ENCODE measurements around the gene ADAMTS16. TPM values are rescaled to one million over a fixed set of nuclear protein-coding genes. Genes with fewer than 3 reads are reported as not detected.

Gene ADAMTS16
- total and polyA plus RNA-seq, 2 donors (not counting 3 experiments of a cell fraction or from before 2014, with no cell fraction given): not detected

- no peak overlapping the region for H3K4me3 ChIP-seq (replicated peaks in 1 of 3; ENCODE audit: insufficient read depth in 1 of 3, low read depth in 1 of 3, low read length in 3 of 3)
- CTCF ChIA-PET: no interaction called here
- no TSS peak for BruUV-seq (replicated peaks)
- H3K36me3 ChIP-seq (ENCODE audit: control insufficient read depth in 2 of 2, extremely low read depth in 1 of 2, insufficient read depth in 2 of 2, low read length in 2 of 2): no peaks in the 10 kb centered on the region
- FAIRE-seq (no peak), DNase-seq (ENCODE audit: low read depth, low spot score) (no peak)
- H3K9ac ChIP-seq (replicated peaks; ENCODE audit: extremely low read depth, insufficient read depth, low read length): no peak overlapping the region
- POLR2A ChIA-PET: no interaction called here
- H2AFZ ChIP-seq (ENCODE audit: low read depth, low read length): no peak overlapping the region
- H3K79me2 ChIP-seq (ENCODE audit: control insufficient read depth, insufficient read depth, low read length): no peaks in the 10 kb centered on the region
- H3K27ac ChIP-seq (ENCODE audit: insufficient read depth, low read depth, low read length): no peak overlapping the region
- dilution Hi-C loops (cut with MboI; ENCODE audit: extremely low pct_ligation_motif_present, low sequenced_read_pairs) (no loop called here), intact Hi-C loops (cut with micrococcal nuclease) (no loop called here)
- H3K4me2 ChIP-seq (ENCODE audit: insufficient read depth, low read length): no peak overlapping the region
- no peaks in the 10 kb centered on the region for H3K9me1 ChIP-seq (replicated peaks; ENCODE audit: control insufficient read depth, extremely low read depth, insufficient read depth, low read length)
- H4K20me1 ChIP-seq (replicated peaks; ENCODE audit: control insufficient read depth, extremely low read depth, insufficient read depth, low read length): no peaks in the 10 kb centered on the region
- no peaks in the 10 kb centered on the region for H3K27me3 ChIP-seq (ENCODE audit: control insufficient read depth in 2 of 2, insufficient read depth in 2 of 2, low read length in 2 of 2)
- no peaks in the 10 kb centered on the region for H3K4me1 ChIP-seq (ENCODE audit: control insufficient read depth, extremely low read depth, insufficient read depth, low read length)
- H3K9me3 ChIP-seq (replicated peaks; ENCODE audit: control insufficient read depth, insufficient read depth, low read length): no peaks in the 10 kb centered on the region
- TF ChIP-seq FOS (IDR thresholded peaks at IDR 0.05; ENCODE audit: borderline replicate concordance, insufficient read depth, low read length) (no peak), GATA2 (IDR thresholded peaks at IDR 0.05; ENCODE audit: insufficient read depth, insufficient read length, low read depth, low read length) (no peak)
- TF ChIP-seq, protein P1, sequence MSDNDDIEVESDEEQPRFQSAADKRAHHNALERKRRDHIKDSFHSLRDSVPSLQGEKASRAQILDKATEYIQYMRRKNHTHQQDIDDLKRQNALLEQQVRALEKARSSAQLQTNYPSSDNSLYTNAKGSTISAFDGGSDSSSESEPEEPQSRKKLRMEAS (IDR thresholded peaks at IDR 0.05; ENCODE audit: insufficient read depth, insufficient read length): no peak
- TF ChIP-seq, protein P2, sequence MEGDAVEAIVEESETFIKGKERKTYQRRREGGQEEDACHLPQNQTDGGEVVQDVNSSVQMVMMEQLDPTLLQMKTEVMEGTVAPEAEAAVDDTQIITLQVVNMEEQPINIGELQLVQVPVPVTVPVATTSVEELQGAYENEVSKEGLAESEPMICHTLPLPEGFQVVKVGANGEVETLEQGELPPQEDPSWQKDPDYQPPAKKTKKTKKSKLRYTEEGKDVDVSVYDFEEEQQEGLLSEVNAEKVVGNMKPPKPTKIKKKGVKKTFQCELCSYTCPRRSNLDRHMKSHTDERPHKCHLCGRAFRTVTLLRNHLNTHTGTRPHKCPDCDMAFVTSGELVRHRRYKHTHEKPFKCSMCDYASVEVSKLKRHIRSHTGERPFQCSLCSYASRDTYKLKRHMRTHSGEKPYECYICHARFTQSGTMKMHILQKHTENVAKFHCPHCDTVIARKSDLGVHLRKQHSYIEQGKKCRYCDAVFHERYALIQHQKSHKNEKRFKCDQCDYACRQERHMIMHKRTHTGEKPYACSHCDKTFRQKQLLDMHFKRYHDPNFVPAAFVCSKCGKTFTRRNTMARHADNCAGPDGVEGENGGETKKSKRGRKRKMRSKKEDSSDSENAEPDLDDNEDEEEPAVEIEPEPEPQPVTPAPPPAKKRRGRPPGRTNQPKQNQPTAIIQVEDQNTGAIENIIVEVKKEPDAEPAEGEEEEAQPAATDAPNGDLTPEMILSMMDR (IDR thresholded peaks at IDR 0.05; ENCODE audit: extremely low read depth in 1 of 2, insufficient read depth in 1 of 2, low read depth in 1 of 2, low read length in 2 of 2): no peak
Measured at GRCh38 chr5:5149154-5149553, 9.0 kb downstream of the ADAMTS16 start.

DNA sequence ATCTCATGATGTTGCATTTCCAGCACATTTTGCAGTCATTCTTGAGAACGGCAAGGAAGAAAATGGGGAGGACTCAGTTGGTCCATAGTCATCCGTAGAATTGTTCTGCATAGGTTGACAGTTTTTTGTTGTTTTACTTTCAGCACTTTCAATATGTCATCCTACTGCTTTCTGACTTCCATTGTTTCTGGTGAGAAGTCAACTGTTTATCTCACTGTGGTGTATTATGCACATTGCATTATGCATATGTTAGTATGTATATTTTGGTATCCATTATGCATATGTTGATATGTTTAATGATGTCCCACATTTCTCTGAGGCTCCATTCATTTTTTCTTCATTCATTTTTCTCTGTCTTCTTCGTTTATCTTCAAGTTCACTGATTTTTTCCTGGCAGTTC is 10.5 kb downstream of the ADAMTS16 start:
- no TSS peak for BruUV-seq (replicated peaks)
- CTCF ChIA-PET: no interaction called here
- no peaks in the 10 kb centered on the region for H3K9me3 ChIP-seq (replicated peaks; ENCODE audit: control insufficient read depth, insufficient read depth, low read length)
- POLR2A ChIA-PET: no interaction called here
- intact Hi-C loops (cut with micrococcal nuclease): no loop called here
- H3K36me3 ChIP-seq (ENCODE audit: control insufficient read depth in 2 of 2, extremely low read depth in 1 of 2, insufficient read depth in 2 of 2, low read length in 2 of 2): no peaks in the 10 kb centered on the region
- H3K9ac ChIP-seq (replicated peaks; ENCODE audit: extremely low read depth, insufficient read depth, low read length): no peak overlapping the region
- H3K27me3 ChIP-seq (ENCODE audit: control insufficient read depth in 2 of 2, insufficient read depth in 2 of 2, low read length in 2 of 2): no peaks in the 10 kb centered on the region
- H3K4me3 ChIP-seq (replicated peaks in 1 of 3; ENCODE audit: insufficient read depth in 1 of 3, low read depth in 1 of 3, low read length in 3 of 3): no peak overlapping the region
- no peaks in the 10 kb centered on the region for H3K4me1 ChIP-seq (ENCODE audit: control insufficient read depth, extremely low read depth, insufficient read depth, low read length)
- FAIRE-seq: no peak
- no peaks in the 10 kb centered on the region for H3K79me2 ChIP-seq (ENCODE audit: control insufficient read depth, insufficient read depth, low read length)
- H3K4me2 ChIP-seq (ENCODE audit: insufficient read depth, low read length): no peak overlapping the region
- no peaks in the 10 kb centered on the region for H3K9me1 ChIP-seq (replicated peaks; ENCODE audit: control insufficient read depth, extremely low read depth, insufficient read depth, low read length)
- TF ChIP-seq FOS (IDR thresholded peaks at IDR 0.05; ENCODE audit: borderline replicate concordance, insufficient read depth, low read length) (no peak), MYC (IDR thresholded peaks at IDR 0.05; ENCODE audit: low read depth, low read length) (no peak), JUN (IDR thresholded peaks at IDR 0.05; ENCODE audit: borderline replicate concordance, insufficient read depth, insufficient read length, low read depth) (no peak), EZH2 (IDR thresholded peaks at IDR 0.05; ENCODE audit: borderline replicate concordance, low read depth, low read length, severe bottlenecking) (no peak), GATA2 (IDR thresholded peaks at IDR 0.05; ENCODE audit: insufficient read depth, insufficient read length, low read depth, low read length) (no peak), POLR2A (IDR thresholded peaks at IDR 0.05; ENCODE audit: low read depth, low read length) (no peak), POLR2AphosphoS5 (IDR thresholded peaks at IDR 0.05; ENCODE audit: insufficient read depth, low read depth, low read length) (no peak)
- TF ChIP-seq, protein P2 (IDR thresholded peaks at IDR 0.05; ENCODE audit: extremely low read depth in 1 of 2, insufficient read depth in 1 of 2, low read depth in 1 of 2, low read length in 2 of 2): no peak
- TF ChIP-seq, protein P1 (IDR thresholded peaks at IDR 0.05; ENCODE audit: insufficient read depth, insufficient read length): no peak
- dilution Hi-C loops (cut with MboI; ENCODE audit: extremely low pct_ligation_motif_present, low sequenced_read_pairs): no loop called here
- H2AFZ ChIP-seq (ENCODE audit: low read depth, low read length): no peak overlapping the region
- H3K27ac ChIP-seq (ENCODE audit: insufficient read depth, low read depth, low read length): no peak overlapping the region
- no peak for DNase-seq (ENCODE audit: low read depth, low spot score)
- H4K20me1 ChIP-seq (replicated peaks; ENCODE audit: control insufficient read depth, extremely low read depth, insufficient read depth, low read length): no peaks in the 10 kb centered on the region

Measured in endothelial cell of umbilical vein (primary cell).